GM19395 (cell line): ENCODE results near the gene SEMA3B.
"Not testable (repeated sequence)": the region's sequence is repeated elsewhere in the genome, so short reads cannot be mapped to it uniquely, and the experiment has no call there.

Experiments
- ATAC-seq: cut with Tn5 transposase; IDR thresholded peaks from one replicate; pipeline ENCODE4 v1.9.1; 2021; ENCODE audit warnings: mild to moderate bottlenecking, moderate library complexity; ENCODE audit not compliant: unreplicated experiment

SEMA3B gene

DNA sequence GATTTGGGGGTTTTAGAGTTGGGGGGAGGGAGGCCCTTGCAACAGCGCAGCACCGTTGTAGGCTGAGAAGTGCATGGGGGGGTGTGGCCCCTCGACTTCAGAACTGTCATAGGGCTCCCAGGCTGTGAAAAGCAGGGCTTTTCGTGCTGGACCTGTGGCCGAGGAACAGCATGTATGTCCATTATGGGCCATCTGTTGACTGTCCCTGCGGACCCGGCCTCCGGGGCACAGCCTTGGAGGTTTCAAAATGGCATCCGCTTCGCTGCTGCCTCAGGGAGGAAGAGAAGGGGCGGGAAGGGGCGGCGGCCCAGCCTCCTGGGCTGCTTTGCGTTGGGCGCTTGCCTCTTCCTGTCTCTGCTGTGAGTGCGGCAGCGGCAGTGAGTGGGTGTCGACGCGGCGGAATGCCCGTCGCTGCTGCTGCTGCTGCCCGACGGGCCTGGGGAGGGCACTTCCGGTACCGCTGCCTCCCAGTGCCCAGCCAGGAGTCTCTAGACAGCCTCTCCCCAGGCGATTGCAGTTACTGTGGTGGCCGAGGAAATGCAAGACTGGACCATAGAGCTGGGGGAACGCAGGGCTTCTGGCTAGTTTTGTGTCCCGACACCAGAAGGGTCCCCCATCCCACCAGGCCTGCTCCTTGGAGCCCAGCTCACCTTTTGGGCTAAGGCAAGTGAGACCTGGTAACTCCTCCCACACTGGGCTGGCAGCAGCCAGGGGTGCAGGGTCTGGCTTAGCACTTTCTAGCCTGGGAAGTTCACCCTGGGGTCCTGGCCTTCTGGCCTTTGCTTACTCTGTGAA lies 31.0 kb upstream of the SEMA3B start:
- ATAC-seq = no peak

DNA sequence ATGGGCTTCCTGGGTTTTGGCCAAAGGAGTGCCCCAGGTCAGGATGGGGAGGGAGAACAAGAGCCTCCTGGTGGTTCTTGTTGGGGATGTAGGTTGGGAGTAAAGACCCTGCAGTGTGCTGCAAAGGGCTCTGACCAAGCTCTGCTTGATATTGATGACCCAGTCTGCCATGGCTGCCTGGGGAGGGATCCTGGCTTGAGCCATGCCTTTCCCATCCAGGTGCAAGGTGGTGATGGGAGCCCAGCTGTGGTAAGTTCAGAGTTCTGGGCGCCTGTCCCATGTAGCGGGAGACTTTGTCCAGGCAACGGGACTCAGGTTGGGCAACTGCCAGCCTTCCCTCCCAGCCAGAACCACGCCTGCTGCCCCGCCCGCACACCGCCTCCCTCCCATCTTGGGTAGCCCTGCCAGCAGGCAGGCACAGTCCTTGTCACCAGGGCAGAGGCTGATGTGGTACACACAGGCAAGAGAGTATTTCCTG lies 30.4 kb upstream of the SEMA3B start:
- no peak for ATAC-seq

DNA sequence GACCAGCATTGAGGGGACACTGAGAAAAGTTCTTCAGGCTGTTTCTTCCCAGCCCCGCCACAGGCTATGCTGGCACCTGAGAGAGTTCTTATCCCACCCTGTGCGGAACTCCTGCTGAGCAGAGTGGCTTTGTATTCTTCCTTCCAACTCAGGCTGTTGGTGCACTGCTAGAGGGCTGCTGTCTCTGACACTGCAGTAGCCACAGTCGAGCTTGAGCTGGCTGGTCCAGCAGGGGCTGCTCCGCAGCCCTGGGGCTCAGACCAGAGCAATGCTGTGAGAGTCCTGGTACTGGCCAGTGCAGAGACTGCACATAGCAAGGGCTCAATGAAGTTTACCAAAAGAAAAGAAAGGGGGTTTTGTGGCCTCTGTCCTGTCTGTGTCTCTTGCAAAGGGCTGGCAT lies 29.3 kb upstream of the SEMA3B start:
- no peak for ATAC-seq

DNA sequence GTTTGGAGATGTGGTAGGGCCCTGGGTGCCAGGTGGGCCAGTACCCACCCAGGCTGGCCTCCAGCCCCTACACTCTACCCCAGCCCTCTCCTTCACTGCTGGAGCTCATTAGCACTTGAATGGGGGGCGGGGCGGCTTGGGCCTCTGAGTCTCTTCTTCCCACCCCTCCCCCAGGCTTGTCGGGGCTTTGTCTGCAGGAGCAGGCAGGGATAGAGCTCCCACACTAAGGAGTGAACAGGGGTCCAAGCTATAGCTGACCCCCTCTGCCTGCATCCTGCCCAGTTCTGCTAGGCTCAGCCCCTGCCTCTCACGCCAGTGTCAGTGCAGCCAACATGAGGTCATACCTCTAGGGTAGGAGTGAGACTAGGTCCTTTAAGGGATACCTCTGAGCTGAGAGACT lies 27.8 kb upstream of the SEMA3B start:
- no peak for ATAC-seq

DNA sequence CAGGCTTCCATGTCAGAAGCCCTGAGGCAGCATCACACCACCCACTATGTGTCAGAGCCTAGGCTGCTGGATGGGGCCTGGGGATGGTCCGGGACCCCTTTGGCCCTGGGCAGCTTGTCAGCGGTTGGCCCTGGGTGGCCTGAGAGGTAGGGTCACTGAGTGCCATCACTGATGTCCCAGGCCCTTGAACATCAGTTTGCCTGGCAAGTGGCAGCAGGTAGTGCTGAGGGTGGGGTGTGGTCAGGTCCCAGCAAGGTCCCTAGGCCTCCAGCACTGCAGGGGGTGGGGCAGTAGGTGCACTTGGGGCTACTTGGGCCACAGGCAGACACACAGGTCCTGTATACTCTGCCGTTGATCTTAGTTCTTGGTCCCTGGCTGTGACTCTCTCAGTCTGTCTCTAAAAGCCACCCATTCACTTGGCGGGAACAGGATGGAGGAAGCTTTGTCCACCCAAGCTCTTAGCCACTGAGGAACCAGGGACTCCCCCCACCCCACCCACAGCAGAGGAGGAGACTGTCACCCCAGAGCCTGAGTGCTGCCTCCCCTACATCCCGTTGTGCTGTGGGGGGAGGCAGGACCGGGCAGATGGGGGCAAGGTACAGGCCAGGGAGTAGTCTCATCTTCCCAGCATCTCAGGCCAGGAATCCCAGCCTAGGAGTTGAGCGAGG lies 27.1 kb upstream of the SEMA3B start:
- ATAC-seq = no peak

DNA sequence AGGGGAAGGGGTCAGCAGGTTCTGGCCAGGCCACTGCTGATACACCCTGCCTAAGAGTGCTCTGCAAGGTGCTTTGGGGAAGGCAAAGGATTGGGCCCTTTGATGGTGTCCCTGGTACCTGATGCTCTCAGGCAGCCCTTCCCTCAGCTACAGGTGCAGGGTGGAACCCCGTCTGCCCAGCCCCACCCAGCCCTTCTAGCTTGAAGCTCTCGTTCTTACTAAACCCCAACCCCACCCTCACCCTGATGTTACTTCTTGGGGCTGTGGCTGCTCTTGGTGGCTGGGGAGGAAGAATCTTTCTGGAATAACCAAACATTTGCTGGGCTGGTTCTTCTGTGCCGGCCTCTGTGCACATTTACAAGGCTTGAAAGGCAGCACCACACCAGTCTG lies 26.6 kb upstream of the SEMA3B start:
- no peak for ATAC-seq

DNA sequence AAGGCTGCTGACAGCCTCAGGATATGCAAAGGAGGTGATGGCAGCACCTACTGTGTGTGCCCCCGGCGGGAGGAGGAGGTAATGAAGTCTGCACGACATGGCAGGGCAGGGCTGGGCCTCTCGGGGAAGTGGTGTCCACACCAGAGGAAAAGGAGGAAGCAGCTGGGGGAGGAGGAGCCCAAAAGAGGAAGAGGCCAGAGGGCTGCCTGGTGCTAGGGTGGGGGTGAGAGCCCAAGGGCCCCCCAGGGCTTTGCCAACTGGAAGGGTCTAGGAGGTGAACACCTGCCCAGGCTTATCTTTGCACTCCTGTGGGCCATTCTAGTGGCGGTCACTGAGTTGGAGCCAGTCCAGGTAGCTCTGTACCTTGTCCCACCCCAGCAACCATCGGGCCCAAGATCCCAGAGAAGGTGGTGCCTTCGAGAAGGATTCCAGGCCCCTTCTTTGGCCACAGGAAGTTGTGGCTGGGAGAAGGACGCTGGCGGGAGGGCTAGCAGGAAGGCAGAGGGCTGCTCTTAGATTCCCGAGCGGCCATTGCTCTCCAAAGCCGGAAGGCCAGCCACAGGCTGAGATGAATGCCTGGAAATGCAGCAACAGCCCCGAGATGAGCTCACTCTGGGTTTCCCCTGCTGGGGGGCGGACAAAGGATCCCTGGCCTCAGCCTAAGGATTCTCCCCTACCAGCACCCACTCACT lies 25.9 kb upstream of the SEMA3B start:
- ATAC-seq = no peak

DNA sequence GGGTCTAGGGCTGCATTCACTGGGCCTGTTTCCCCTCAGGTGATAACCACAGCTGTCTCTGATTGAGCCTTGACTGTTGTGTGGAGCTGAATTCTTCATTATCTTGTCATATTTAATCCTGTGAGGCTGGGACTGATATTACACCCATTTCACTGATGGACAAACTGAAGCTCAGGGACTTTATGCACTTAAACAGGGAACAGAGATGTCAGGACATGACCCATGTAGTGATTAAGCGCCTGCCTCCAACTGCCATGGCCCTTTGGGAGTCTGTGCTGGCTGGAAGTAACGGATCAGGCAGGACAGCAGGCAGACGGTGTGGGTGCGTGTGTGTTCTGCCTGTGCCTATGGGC lies 25.4 kb upstream of the SEMA3B start:
- ATAC-seq = no peak

DNA sequence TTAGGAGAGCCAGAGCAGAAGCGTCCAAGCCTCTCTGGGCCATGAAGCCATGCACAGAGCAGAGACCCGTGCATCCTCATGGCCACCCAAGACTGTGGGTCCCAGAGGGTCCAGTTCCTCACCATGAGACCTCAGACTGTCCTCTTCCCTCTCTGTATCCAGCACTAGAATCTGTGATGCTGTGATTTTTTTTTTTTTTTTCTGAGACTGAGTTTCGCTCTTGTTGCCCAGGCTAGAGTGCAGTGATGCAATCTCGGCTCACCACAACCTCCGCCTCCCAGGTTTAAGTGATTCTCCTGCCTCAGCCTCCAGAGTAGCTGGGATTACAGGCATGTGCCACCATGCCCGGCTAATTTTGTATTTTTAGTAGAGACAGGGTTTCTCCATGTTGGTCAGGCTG lies 24.1 kb upstream of the SEMA3B start:
- ATAC-seq = not testable (repeated sequence)

DNA sequence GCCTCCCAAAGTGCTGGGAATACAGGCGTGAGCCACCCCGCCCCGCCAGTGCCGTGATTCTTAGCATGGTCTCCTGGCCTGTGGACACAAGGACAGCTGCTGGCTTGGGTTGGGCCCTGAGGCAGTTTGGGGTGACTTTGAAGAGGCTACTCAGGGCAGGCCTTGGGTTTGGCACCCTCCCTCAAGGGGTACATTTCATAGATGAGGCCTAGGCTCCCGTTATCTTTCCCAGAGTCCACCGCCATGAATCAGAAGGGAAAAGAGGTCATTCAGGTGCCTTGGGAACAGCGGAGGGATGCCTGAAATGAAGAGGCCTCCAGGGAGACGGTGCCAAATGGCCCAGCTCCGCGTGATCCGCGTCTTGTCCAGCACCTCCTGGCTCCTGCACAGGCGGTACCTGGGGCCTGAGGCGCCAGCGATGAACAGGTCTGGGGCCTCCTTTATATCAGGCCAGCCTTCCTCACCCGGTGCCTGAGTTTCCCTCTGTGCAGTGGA lies 23.6 kb upstream of the SEMA3B start:
- ATAC-seq = no peak

DNA sequence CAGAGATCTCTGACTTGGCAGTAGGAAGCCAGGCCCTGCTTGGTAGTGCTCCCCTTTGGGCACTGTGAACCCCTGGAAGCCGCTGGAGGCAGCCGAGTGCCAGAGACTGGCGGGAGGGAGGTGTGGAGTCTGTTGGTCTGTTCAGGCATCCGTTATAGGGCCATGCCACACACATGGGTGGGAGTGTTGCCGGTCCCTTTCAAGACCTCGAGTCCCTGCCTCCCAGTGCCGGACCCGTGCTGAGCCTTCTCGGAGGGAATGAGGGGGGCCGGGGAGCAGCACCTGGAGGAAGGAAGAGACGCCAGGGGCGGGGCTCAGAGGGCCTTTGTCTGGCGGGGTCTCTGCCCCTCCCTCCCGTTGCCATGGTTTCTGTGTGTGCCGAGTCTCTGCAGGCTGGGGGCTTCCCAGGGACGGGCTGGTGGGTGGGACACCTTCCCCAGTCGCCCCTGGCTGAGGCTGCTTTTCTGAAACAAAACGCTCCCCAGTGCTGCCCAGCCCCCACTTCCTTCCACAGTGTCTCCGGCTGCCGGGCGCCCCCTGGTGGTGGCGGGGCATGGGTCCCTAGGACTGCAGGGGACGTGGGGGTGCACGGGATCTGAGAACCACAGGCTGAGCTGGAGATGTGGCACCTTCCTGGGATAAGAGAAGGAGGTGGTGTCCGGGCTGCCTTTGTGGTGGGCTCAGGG lies 23.0 kb upstream of the SEMA3B start:
- peak; percentile 68 for ATAC-seq

DNA sequence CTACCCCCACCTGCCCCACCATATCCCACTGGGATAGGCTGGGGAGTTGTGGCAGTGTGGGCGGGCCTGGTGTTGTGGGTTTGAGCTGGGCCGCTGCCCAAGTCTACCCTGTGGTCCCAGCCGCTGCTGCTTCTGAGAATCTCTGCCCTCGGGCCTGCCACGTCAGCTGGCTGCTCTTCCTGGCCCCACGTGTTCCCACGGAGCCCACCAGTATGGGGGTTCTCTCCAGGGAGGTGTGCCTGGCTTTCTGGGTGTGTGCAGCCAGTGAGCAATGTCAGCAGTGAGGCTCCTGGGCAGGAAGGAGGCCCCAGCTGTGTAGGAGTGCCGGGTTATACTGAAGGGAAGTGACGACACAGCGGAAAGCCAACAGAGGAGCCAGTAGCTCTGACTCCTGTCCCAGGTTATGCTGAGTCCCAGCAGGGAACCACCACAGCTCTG lies 22.4 kb upstream of the SEMA3B start:
- ATAC-seq = peak; percentile 45

DNA sequence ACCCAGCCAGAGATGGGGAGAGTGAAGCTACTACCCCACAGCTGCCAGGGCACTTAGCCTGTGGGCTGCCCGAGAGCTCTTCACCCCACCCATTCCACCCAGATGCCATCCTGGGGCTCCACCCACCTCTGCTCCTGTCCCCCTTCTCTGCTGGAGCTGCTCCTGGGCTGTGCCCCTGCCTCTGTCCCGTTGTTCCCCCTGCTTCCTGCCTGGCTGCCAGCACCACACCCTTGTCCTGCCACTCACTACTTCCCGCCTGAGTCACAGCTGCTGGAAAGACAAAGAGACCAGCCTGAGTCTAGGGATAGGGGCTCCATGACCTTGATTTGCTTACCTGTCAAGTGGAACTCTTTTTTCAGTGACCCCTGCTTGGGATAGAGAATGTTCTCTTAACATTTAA lies 20.6 kb upstream of the SEMA3B start:
- no peak for ATAC-seq

DNA sequence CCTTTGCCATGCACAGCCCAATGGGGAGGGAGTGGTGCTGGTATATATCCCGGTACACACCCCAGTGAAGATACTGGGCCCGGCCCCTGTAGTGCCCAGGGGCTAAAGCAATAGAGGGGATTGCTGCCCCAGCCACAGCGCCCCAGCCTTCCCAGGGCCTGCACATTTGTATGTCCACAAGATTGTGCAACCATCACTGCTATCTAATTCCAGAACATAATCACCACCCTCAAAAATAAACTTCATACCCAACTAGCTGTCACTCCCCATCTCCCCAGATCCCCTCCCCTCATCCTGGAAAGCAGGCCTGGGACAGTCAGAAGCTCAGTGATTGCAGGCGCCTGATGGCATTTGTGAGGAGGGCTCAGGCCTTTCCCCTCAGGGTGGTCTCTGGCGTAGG lies 19.5 kb upstream of the SEMA3B start:
- ATAC-seq = no peak

DNA sequence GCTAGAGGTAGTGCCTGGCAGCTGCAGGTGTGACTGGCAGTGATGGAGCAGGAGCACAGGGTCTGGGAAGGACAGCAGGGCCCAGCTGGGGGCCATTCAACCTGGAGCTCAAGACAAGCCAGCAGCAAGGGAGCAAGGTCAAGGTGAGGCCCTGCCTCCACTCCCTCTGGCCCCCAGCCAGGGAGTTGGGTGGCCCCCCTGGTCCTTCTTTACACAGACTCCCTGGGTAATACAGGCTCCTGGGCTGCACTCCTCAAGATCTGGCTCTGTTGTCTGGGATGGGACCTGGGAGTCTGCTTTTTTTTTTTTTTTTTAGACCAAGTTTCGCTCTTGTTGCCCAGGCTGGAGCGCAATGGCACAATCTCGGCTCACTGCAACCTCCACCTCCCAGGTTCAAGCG lies 18.4 kb upstream of the SEMA3B start:
- no peak for ATAC-seq

DNA sequence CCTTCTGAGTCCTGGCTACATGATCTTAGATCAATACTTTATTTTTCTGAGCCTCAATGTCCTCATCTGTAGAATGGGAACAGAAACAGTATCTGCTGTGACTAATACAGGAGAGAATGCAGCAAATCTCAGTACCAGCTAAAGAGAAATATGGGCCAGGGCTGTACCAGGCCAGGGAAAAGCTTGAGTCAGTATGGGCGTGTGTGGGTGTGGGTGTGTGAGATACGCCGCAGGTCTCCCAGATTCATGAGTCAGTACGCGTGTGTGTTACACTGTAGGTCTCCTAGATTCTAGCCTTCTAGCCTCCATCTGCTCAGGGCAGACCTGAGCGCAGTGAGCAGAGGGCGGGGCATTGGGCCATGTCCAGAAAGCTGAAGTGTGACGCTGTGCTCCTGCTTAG lies 17.7 kb upstream of the SEMA3B start:
- no peak for ATAC-seq

DNA sequence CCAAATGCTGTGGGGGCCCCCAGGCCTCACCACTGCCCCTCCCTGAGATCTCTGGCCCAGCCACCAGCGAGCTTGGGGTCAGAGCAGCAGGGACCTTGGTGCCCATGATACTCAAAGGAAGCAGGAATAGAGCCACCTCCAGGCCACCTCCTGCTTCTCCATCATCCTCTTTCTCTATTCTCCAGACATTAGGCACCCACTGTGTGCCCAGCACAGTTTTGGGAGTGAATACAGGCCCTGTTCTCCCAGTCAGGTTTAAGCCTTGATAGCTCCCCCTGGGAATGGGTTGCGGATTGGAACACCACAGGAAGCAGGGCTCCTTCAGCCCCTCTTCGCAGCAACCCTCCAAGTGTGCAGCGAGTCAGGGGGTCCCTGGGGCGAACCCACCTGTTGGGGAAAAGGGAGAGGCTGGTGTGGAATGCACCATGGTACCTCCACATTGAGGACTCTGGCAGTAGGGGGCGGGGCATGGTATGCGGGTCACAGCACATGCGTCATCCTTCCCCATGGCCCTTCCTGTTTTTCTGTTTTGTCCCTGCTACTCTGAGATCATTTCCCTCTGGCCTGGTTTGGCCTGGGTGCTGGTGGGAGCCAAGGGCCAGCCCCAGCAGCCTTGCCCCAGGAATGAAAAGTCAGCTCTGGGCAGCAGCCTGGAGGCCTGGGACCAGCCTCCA lies 14.2 kb upstream of the SEMA3B start:
- no peak for ATAC-seq

DNA sequence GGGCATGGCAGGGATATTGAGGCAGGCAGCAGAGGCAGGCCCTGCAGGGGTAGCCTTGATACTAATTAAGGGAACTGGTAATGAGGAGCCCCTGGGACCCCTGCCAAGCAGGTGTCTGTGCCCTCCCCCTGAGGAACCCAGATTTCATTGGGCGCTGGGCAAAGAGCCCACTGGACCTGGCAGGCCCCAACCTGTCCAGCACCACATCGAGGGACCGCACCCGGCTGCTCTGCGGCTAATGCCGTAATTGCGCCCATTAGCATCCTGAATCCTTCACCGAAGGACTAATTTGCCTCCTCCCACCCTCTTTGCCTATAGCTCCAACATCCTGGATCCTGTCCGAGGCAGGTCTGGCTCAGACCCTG lies 13.7 kb upstream of the SEMA3B start:
- no peak for ATAC-seq

DNA sequence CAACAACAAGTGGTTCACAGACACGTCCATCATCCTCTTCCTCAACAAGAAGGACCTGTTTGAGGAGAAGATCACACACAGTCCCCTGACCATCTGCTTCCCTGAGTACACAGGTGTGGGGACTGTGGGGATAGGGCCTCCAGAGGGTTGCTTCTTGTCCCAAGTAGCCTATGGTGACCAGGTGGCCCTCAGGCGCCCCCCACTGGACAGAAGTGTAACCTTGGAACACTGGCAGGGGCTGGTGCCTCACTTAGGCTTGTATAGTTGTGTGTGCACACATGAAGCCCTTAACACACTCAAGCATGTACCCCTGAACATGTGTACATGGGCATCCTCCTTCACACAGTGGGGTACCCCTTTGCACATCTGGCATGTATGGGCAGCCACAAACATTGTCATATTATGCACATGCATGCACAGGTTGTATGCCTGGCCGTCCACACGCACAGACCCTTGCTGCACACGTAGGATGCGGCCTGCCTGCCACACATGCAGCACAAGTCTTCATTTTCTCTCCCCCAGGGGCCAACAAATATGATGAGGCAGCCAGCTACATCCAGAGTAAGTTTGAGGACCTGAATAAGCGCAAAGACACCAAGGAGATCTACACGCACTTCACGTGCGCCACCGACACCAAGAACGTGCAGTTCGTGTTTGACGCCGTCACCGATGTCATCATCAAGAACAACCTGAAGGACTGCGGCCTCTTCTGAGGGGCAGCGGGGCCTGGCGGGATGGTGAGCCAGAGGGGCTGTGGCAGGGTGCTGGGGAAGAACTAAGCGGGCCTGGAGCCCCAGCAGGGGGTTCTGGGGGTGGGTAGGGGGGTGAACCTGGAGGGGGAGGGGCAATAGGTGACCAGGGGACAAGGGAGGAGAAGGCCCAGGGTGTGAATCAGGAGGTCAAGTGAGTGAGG lies 11.7 kb upstream of the SEMA3B start:
- no peak for ATAC-seq
